ENCODE results near the gene THAP3.

GRCh38 chr1:6591222-6591621 is 33.4 kb upstream of the THAP3 start:
- TF ChIP-seq CTCF (IDR thresholded peaks at IDR 0.05 in 8 of 11, conservative IDR thresholded peaks at IDR 0.05 in 3 of 11), result no peak
- TF ChIP-seq POLR2A (IDR thresholded peaks at IDR 0.05), result no peak

Data from spleen (tissue), 7 donors.